ENCODE data around the gene RHBDF2.

The RHBDF2 gene

DNA sequence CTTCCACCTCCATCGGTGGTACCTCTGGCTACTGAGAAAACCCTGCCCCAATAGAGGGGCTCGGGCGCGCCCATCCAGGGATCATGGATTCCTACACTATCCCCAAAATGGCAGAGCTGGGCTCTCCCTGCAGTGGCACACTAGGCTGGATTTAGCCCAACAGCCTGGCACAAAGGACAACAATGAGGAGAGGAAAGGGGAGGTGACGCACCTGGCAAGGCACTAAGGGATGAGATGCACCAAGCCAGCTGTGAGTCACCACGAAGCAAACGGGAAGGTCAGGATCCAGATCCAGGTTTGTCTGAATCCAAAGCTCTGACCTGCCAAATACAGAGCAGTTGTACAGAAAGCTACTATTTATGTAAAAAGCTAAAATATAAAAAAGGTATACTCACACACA lies 66.4 kb downstream of the RHBDF2 start:
- Histone ChIP-seq H3K27me3 (no peaks in the 10 kb centered on the region), H3K4me3 (no peak overlapping the region), H3K36me3 (no peaks in the 10 kb centered on the region), H3K9me3 (no peaks in the 10 kb centered on the region), H3K27ac (no peak overlapping the region), H3K4me1 (no peaks in the 10 kb centered on the region)
- intact Hi-C loops (cut with DNase I; ENCODE audit: low total_unique reads), result no loop called here
- DNase-seq, result peak in 1 of 2 donors; percentile 43
- TF ChIP-seq CTCF (IDR thresholded peaks at IDR 0.05), result no peak

GRCh38 chr17:76433693-76434092 lies 67.5 kb downstream of the RHBDF2 start:
- DNase-seq, result peak in 1 of 2 donors; percentile 16
- Histone ChIP-seq H3K4me1 (no peaks in the 10 kb centered on the region), H3K36me3 (no peaks in the 10 kb centered on the region), H3K27ac (no peak overlapping the region), H3K27me3 (no peaks in the 10 kb centered on the region), H3K9me3 (no peaks in the 10 kb centered on the region), H3K4me3 (no peak overlapping the region)
- intact Hi-C loops (cut with DNase I; ENCODE audit: low total_unique reads), result no loop called here
- TF ChIP-seq CTCF (IDR thresholded peaks at IDR 0.05), result no peak

- Histone ChIP-seq H3K27me3 (no peaks in the 10 kb centered on the region), H3K27ac (no peak overlapping the region), H3K9me3 (no peaks in the 10 kb centered on the region), H3K4me1 (peaks cover 0 to 5% (median 1%) of the 10 kb centered on the region in 4 donors), H3K4me3 (no peak overlapping the region), H3K36me3 (no peaks in the 10 kb centered on the region)
- intact Hi-C loops (cut with DNase I; ENCODE audit: low total_unique reads), result no loop called here
- DNase-seq, result no peak
- TF ChIP-seq CTCF (IDR thresholded peaks at IDR 0.05), result peak; percentile 5 to 8
Measured at GRCh38 chr17:76432712-76433336, 68.4 kb downstream of the RHBDF2 start.

DNA sequence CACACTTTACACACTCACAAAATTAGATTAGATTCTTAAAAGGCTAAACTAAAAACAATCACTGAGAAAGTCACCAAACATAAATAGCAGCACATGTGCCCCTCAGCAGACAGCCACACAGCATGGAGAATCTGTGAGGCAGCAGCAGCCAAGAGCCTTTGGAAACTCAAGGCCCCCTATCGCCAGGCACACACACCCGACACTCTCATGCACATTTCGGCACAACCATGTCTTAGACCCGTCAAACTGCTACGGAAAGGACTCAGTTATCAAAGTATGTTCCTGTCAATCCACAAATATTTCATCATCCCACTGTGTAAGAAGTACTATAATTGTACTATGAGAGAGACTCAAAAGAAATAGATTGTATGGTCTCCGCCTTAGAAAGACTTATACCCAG lies 69.2 kb downstream of the RHBDF2 start:
- no peaks in the 10 kb centered on the region for H3K27me3 ChIP-seq
- H3K9me3 ChIP-seq, result no peaks in the 10 kb centered on the region
- H3K36me3 ChIP-seq, result no peaks in the 10 kb centered on the region
- DNase-seq, result peak in 1 of 2 donors; percentile 3
- H3K4me3 ChIP-seq, result no peak overlapping the region
- intact Hi-C loops (cut with DNase I; ENCODE audit: low total_unique reads), result no loop called here
- peaks cover 0 to 11% (median 4%) of the 10 kb centered on the region in 4 donors for H3K4me1 ChIP-seq
- no peak for TF ChIP-seq CTCF (IDR thresholded peaks at IDR 0.05)
- H3K27ac ChIP-seq, result no peak overlapping the region

DNA sequence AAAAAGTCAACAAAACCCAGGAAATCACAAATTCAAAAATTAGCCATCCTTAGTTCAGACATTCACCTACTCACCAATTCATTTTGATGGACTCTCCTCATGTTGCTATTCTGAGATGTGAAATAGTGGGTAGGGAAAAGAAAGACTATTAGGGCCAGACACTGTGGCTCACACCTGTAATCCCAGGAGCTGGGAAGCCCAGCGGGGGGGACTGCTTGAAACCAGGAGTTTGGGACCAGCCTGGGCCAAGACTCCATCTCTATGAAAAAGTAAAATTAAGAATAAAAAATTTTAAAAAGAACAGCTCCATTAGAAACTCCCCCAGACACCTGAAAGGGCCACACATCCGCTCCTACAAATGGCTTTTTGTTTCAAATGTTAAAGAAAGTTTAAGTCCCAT lies 69.7 kb downstream of the RHBDF2 start:
- Histone ChIP-seq H3K9me3 (no peaks in the 10 kb centered on the region), H3K4me1 (peaks cover 0 to 11% (median 4%) of the 10 kb centered on the region in 4 donors), H3K27me3 (no peaks in the 10 kb centered on the region), H3K4me3 (no peak overlapping the region), H3K27ac (no peak overlapping the region), H3K36me3 (no peaks in the 10 kb centered on the region)
- intact Hi-C loops (cut with DNase I; ENCODE audit: low total_unique reads), result no loop called here
- no peak for DNase-seq
- no peak for TF ChIP-seq CTCF (IDR thresholded peaks at IDR 0.05)

- peaks cover 0 to 11% (median 4%) of the 10 kb centered on the region in 4 donors for H3K4me1 ChIP-seq
- TF ChIP-seq CTCF (IDR thresholded peaks at IDR 0.05), result no peak
- no peaks in the 10 kb centered on the region for H3K9me3 ChIP-seq
- H3K27me3 ChIP-seq, result no peaks in the 10 kb centered on the region
- intact Hi-C loops (cut with DNase I; ENCODE audit: low total_unique reads), result no loop called here
- H3K4me3 ChIP-seq, result no peak overlapping the region
- DNase-seq, result no peak
- no peaks in the 10 kb centered on the region for H3K36me3 ChIP-seq
- no peak overlapping the region for H3K27ac ChIP-seq
Measured at GRCh38 chr17:76428511-76428910, 72.7 kb downstream of the RHBDF2 start.
